GM19324 (cell line): Measurements from ENCODE around the gene PDGFB.

Source experiments
- ATAC-seq: cut with Tn5 transposase; IDR thresholded peaks from one replicate; pipeline ENCODE4 v1.9.1; 2021; ENCODE audit warnings: mild to moderate bottlenecking, moderate library complexity; ENCODE audit not compliant: unreplicated experiment, low FRiP score

Gene PDGFB

GRCh38 chr22:39278040-39278439 is 33.3 kb upstream of the PDGFB start:
- ATAC-seq: no peak

GRCh38 chr22:39277142-39277607 is 32.4 kb upstream of the PDGFB start:
- ATAC-seq: no peak

- no peak for ATAC-seq
These were observed 31.8 kb upstream of the PDGFB start for GRCh38 chr22:39276440-39277141.

- ATAC-seq: no peak
These were observed 31.1 kb upstream of the PDGFB start for GRCh38 chr22:39275814-39276439.

- ATAC-seq: no peak
These were observed 29.4 kb upstream of the PDGFB start for GRCh38 chr22:39273950-39274887.

GRCh38 chr22:39270792-39271191 is 26.0 kb upstream of the PDGFB start:
- ATAC-seq: no peak

GRCh38 chr22:39270280-39270679 is 25.5 kb upstream of the PDGFB start:
- no peak for ATAC-seq

GRCh38 chr22:39269095-39269790 is 24.5 kb upstream of the PDGFB start:
- ATAC-seq: no peak

GRCh38 chr22:39268645-39269044 is 23.9 kb upstream of the PDGFB start:
- ATAC-seq: no peak

GRCh38 chr22:39267974-39268373 is 23.2 kb upstream of the PDGFB start:
- no peak for ATAC-seq

- ATAC-seq: no peak
These were observed 21.7 kb upstream of the PDGFB start for GRCh38 chr22:39266398-39267030.

- ATAC-seq: no peak
These were observed 20.5 kb upstream of the PDGFB start for GRCh38 chr22:39265143-39265886.

GRCh38 chr22:39264349-39265038 is 19.7 kb upstream of the PDGFB start:
- ATAC-seq: no peak

GRCh38 chr22:39263626-39264348 is 19.0 kb upstream of the PDGFB start:
- no peak for ATAC-seq

- no peak for ATAC-seq
These were observed 14.9 kb upstream of the PDGFB start for GRCh38 chr22:39259666-39260065.

GRCh38 chr22:39257901-39258475 is 13.2 kb upstream of the PDGFB start:
- ATAC-seq: no peak

- no peak for ATAC-seq
These were observed 12.2 kb upstream of the PDGFB start for GRCh38 chr22:39256979-39257378.

GRCh38 chr22:39256186-39256552 is 11.4 kb upstream of the PDGFB start:
- ATAC-seq: no peak
